Left lung (tissue), 10 donors: ENCODE results near the gene ENOX1. TPM values are rescaled to one million over a fixed set of nuclear protein-coding genes. Genes with fewer than 3 reads are reported as not detected.
"Not testable (repeated sequence)": the region's sequence is repeated elsewhere in the genome, so short reads cannot be mapped to it uniquely, and the experiment has no call there.

Experiments used
- ATAC-seq: fragments of 200-7000 bp; cut with Tn5 transposase; one replicate; pipeline ENCODE4 v1.9.1; 2020; ENCODE audit warnings: moderate library complexity
- DNase-seq, 4 donors: peaks; one replicate each; pipeline ENCODE4 v3.0.0-alpha.2; 2013 to 2020
- H3K27ac ChIP-seq, 2 donors: fragments of 200-600 bp; sonication (generic) in 1 of 2; one replicate each; pipeline versions ENCODE4 v1.5.0 to v1.8.0; 2020 to 2021
- H3K27me3 ChIP-seq, 2 donors: fragments of 200-600 bp; sonication (generic) in 1 of 2; one replicate each; pipeline versions ENCODE4 v1.5.0 to v1.8.0; 2020 to 2021
- H3K36me3 ChIP-seq, 2 donors: fragments of 200-600 bp; sonication (generic) in 1 of 2; one replicate each; pipeline versions ENCODE4 v1.5.0 to v1.8.0; 2020 to 2021
- H3K4me1 ChIP-seq, 2 donors: fragments of 200-600 bp; one replicate each; pipeline ENCODE4 v1.8.0; 2021
- H3K4me3 ChIP-seq, 2 donors: fragments of 200-600 bp; sonication (generic) in 1 of 2; one replicate each; pipeline versions ENCODE4 v1.5.0 to v1.8.0; 2020 to 2021; ENCODE audit warnings: mild to moderate bottlenecking in 1 of 2
- H3K9me3 ChIP-seq, 2 donors: fragments of 200-600 bp; sonication (generic) in 1 of 2; one replicate each; pipeline versions ENCODE4 v1.5.0 to v1.8.0; 2020 to 2021
- CTCF ChIP-seq, 2 donors: fragments of 200-600 bp; sonication (generic) in 1 of 2; IDR thresholded peaks; one replicate each; pipeline versions ENCODE4 v1.5.0 to v1.8.0; 2021; ENCODE audit warnings: antibody characterized with exemption in 2 of 2
- intact Hi-C, 2 donors: fragments of 100-400 bp; cut with DNase I; formaldehyde crosslinking; loops; one replicate each; pipeline versions ENCODE4 v1.11.2 to v1.14.2; 2022
- polyA plus RNA-seq, 6 donors: library from polyadenylated mRNA; unstranded; fragments of 120-200 nt; gene quantifications; one replicate each; pipeline ENCODE4 v1.2.1, GENCODE V29; 2013; ENCODE audit not compliant: insufficient read length in 6 of 6
- total RNA-seq, 2 donors: library from RNA; stranded (reverse); fragmentation: NEBNext Ultra II Directional; extraction: Animal tissue kit (Norgen Biotek cat#: 25700); gene quantifications; one replicate each; pipeline ENCODE4 v1.2.1, GENCODE V29; 2021
- donor health status: DM: no; HTN: yes; CAD: no.
- donor health status: DM: no; HTN: no; CAD: no.

ENOX1 gene
- total and polyA plus RNA-seq, 8 donors = 1.5 to 9.0 (median 6.8) TPM

DNA sequence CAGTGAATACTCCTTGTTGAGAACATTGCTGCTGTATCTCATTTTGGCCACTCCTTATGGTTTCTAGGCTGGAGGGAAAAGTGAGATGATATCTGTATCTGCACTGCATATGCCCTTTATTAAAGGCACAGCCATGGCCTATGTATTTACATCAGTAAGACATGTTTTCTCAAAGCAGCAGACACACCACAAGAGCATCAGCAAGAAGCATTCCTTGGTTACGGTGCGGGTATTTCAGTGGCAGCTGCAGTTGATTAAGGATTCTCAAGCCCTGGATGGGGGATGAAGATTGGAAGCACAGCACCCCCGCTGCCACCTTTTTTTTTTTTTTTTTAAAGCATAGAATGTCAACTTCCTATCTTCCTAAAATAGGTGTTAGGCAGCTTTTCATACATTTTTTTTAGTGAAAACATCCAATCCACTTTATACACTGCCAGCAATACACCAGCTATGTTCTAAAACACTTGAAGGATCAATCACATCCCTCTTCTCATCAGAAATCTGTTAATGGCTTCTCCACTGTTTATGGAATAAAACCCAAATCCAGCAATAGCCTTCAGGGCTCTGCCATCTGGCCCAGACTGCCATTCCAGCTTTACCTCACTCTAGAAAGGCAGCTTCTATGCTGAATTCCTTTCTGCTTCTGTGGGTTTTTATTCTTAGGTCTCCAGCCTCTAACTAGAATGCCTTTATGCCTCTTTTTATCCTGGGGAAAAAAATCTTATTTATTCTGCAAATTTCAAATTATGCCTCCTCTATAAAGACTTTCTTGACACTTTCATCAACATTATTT, 432.4 kb downstream of the ENOX1 start:
- Histone ChIP-seq H3K36me3 (no peaks in the 10 kb centered on the region), H3K27me3 (no peaks in the 10 kb centered on the region), H3K27ac (no peak overlapping the region), H3K4me3 (no peak overlapping the region), H3K4me1 (no peaks in the 10 kb centered on the region), H3K9me3 (no peaks in the 10 kb centered on the region)
- ATAC-seq (no peak), DNase-seq (no peak)
- intact Hi-C loops = no loop called here
- no peak for TF ChIP-seq CTCF (IDR thresholded peaks at IDR 0.05)

DNA sequence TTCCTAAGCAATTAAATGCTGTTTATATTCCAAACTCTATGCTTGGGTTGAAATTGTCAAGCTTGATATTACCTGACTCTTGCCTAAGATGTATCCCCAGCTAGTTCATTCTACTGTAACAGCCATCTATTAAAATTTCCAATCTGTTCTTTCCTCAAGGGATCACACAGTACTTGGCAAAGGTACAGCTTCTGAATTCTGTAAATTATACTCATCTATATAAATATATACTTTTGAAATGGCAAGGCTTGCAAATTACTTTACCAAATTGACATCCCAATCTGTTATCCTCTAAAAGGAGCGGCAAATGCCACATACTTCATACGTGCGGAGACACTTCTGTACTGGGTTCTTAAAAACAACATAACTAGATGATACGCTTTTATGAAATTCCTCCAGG, 433.1 kb downstream of the ENOX1 start:
- TF ChIP-seq CTCF (IDR thresholded peaks at IDR 0.05) = no peak
- DNase-seq = no peak
- Histone ChIP-seq H3K9me3 (no peaks in the 10 kb centered on the region), H3K4me1 (no peaks in the 10 kb centered on the region), H3K36me3 (no peaks in the 10 kb centered on the region), H3K4me3 (no peak overlapping the region), H3K27ac (no peak overlapping the region), H3K27me3 (no peaks in the 10 kb centered on the region)
- intact Hi-C loops = no loop called here
- no peak for ATAC-seq

GRCh38 chr13:43351612-43352011, 435.2 kb downstream of the ENOX1 start:
- H3K4me1 ChIP-seq, H3K27ac ChIP-seq, H3K36me3 ChIP-seq, DNase-seq, H3K9me3 ChIP-seq, H3K27me3 ChIP-seq, ATAC-seq, H3K4me3 ChIP-seq, intact Hi-C loops: not testable (repeated sequence)

GRCh38 chr13:43348397-43348796, 438.4 kb downstream of the ENOX1 start:
- no peak for TF ChIP-seq CTCF (IDR thresholded peaks at IDR 0.05)
- DNase-seq (no peak), ATAC-seq (no peak)
- H3K4me1 ChIP-seq = no peaks in the 10 kb centered on the region
- H3K27ac ChIP-seq = no peak overlapping the region
- no peaks in the 10 kb centered on the region for H3K9me3 ChIP-seq
- no peaks in the 10 kb centered on the region for H3K36me3 ChIP-seq
- no peak overlapping the region for H3K4me3 ChIP-seq
- intact Hi-C loops = no loop called here
- H3K27me3 ChIP-seq = no peaks in the 10 kb centered on the region

GRCh38 chr13:43347877-43348276, 438.9 kb downstream of the ENOX1 start:
- Histone ChIP-seq H3K4me1 (no peaks in the 10 kb centered on the region), H3K9me3 (no peaks in the 10 kb centered on the region), H3K27ac (no peak overlapping the region), H3K27me3 (no peaks in the 10 kb centered on the region), H3K4me3 (no peak overlapping the region), H3K36me3 (no peaks in the 10 kb centered on the region)
- no peak for DNase-seq
- TF ChIP-seq CTCF (IDR thresholded peaks at IDR 0.05) = no peak
- no peak for ATAC-seq
- intact Hi-C loops = no loop called here

- Histone ChIP-seq H3K36me3 (no peaks in the 10 kb centered on the region), H3K27me3 (no peaks in the 10 kb centered on the region), H3K9me3 (no peaks in the 10 kb centered on the region), H3K4me1 (no peaks in the 10 kb centered on the region), H3K27ac (no peak overlapping the region), H3K4me3 (no peak overlapping the region)
- DNase-seq = no peak
- no peak for ATAC-seq
- TF ChIP-seq CTCF (IDR thresholded peaks at IDR 0.05) = no peak
- intact Hi-C loops = no loop called here
Observed at GRCh38 chr13:43346427-43346826, 440.3 kb downstream of the ENOX1 start.
